ENCODE measurements around the gene USF3. TPM values are rescaled to one million over a fixed set of nuclear protein-coding genes. Genes with fewer than 3 reads are reported as not detected.
A peak's percentile ranks its signal among the peaks of the same experiment; 100 is the strongest.

USF3 gene
- polyA plus RNA-seq, 10 donors, result 11.1 to 20.7 (median 17.0) TPM

DNA sequence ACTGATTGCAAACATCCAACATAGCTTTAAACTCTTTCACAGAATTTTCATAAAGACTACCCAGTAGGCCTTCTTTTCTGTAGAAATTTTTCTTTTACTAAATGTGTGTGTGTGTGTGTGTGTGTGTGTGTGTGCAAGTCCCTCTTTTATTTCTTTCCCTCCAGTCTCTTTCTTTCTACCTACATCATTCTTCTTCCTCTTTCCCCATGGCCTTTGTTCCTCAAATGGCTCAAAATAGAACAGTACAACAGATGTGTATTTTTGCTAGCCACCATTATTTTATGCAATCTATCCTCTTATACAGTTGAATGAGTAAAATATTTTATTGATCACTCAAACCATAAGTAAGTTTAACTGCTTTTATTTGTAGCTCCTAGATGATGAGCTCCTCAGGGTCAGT, 76.4 kb downstream of the USF3 start:
- DNase-seq, result no peak

GRCh38 chr3:113617726-113618125, 78.7 kb downstream of the USF3 start:
- no peak for DNase-seq

GRCh38 chr3:113615976-113616375, 80.5 kb downstream of the USF3 start:
- peak in 1 of 3 donors; percentile 20 for DNase-seq

GRCh38 chr3:113614402-113614801, 82.0 kb downstream of the USF3 start:
- peak in 2 of 3 donors; percentile 20 to 52 for DNase-seq

GRCh38 chr3:113607219-113607596, 89.2 kb downstream of the USF3 start:
- no peak for DNase-seq

DNA sequence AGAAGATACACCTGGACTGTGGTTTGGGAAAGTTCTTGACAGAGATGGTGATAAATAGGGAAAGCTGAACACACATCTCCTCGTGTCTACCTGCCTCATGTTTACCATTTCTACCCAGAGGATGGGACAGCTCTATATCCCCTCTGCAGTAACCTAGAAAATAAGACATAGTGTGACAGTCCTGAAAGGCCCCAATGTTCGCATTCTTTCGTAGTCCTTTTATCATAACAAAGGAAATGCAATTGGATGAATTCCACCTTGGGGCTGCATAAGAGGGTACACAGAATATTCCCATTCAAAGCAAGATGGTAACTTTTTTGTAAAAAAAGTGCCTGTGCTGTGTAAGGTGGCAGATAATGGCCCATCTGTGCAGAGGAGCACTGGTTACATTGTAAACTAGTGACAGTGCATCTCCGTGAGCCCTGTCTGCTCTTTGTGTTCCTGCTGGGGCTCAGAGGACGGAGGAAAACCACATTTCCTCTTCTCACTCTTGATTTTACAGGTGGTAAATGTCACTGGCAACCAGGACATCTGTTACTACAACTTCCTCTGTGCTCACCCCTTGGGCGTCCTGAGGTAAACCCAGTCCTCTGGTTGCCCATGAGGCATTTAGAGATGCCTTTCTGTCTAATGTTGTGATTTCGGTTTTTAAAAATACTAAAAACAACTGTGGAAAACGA, 89.8 kb downstream of the USF3 start:
- DNase-seq, result no peak

DNA sequence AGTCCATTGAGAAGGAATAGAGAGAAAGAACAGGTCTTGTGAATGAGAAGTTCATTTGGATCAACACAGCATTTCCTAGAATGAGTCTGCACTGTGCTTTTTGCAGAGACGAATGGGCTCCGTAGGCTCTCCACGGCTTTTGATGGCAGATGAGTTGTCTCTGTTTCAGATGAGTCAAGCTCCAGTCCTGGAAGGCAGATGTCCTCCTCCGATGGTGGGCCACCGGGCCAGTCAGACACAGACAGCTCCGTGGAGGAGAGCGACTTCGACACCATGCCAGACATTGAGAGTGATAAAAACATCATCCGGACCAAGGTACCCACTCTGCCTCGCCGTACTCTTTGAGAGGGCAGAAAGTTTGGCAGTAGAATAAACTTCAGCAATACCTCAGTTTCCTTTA, 93.6 kb downstream of the USF3 start:
- no peak for DNase-seq

GRCh38 chr3:113602256-113602655, 94.2 kb downstream of the USF3 start:
- no peak for DNase-seq

GRCh38 chr3:113601240-113601639, 95.2 kb downstream of the USF3 start:
- DNase-seq, result no peak

- peak in 2 of 3 donors; percentile 32 to 58 for DNase-seq
Measured at GRCh38 chr3:113600418-113601182, 95.8 kb downstream of the USF3 start.

Other genes with a start within 250 kb of the USF3 start
- 10 to 100 TPM in 4 of 10 donors, 1 to 10 TPM in 6; 8.1 to 12.2 (median 9.9) TPM for gene SPICE1, start 181.5 kb downstream of the USF3 start, polyA plus RNA-seq (ENCODE audit: insufficient read length in 10 of 10)
- gene SIDT1, start 164.1 kb downstream of the USF3 start, polyA plus RNA-seq (ENCODE audit: insufficient read length in 10 of 10), result 1 to 10 TPM in 9 of 10 donors, under 1 TPM in 1; 0.81 to 3.5 (median 2.1) TPM
- gene NAA50, start 49.6 kb upstream of the USF3 start, polyA plus RNA-seq (ENCODE audit: insufficient read length in 10 of 10), result 100 to 1,000 TPM; 131 to 186 (median 146) TPM
- gene ATP6V1A, start 50.4 kb upstream of the USF3 start, polyA plus RNA-seq (ENCODE audit: insufficient read length in 10 of 10), result 10 to 100 TPM; 13.8 to 23.0 (median 18.3) TPM
- gene GRAMD1C, start 142.1 kb upstream of the USF3 start, polyA plus RNA-seq (ENCODE audit: insufficient read length in 10 of 10), result 1 to 10 TPM in 8 of 10 donors, under 1 TPM in 2; 0.72 to 3.0 (median 2.1) TPM